ENCODE measurements around the gene RIPOR3.
"Not testable (repeated sequence)": the region's sequence is repeated elsewhere in the genome, so short reads cannot be mapped to it uniquely, and the experiment has no call there.

The RIPOR3 gene

GRCh38 chr20:50659975-50660670 lies 31.2 kb downstream of the RIPOR3 start:
- no peak for DNase-seq (ENCODE audit: extremely low read depth in 1 of 2, low read depth in 1 of 2)

- no peak for DNase-seq (ENCODE audit: extremely low read depth in 1 of 2, low read depth in 1 of 2)
These were observed 32.5 kb downstream of the RIPOR3 start for GRCh38 chr20:50658804-50659380.

GRCh38 chr20:50655311-50655880 lies 35.9 kb downstream of the RIPOR3 start:
- DNase-seq (ENCODE audit: extremely low read depth in 1 of 2, low read depth in 1 of 2), result no peak

GRCh38 chr20:50654904-50655303 lies 36.4 kb downstream of the RIPOR3 start:
- no peak for DNase-seq (ENCODE audit: extremely low read depth in 1 of 2, low read depth in 1 of 2)

- no peak for DNase-seq (ENCODE audit: extremely low read depth in 1 of 2, low read depth in 1 of 2)
These were observed 38.5 kb downstream of the RIPOR3 start for GRCh38 chr20:50652702-50653294.

- no peak for DNase-seq (ENCODE audit: extremely low read depth in 1 of 2, low read depth in 1 of 2)
These were observed 39.7 kb downstream of the RIPOR3 start for GRCh38 chr20:50651676-50652075.

- DNase-seq (ENCODE audit: extremely low read depth in 1 of 2, low read depth in 1 of 2), result no peak
These were observed 41.8 kb downstream of the RIPOR3 start for GRCh38 chr20:50649590-50649989.

GRCh38 chr20:50648651-50649050 lies 42.7 kb downstream of the RIPOR3 start:
- DNase-seq (ENCODE audit: extremely low read depth in 1 of 2, low read depth in 1 of 2), result no peak

- no peak for DNase-seq (ENCODE audit: extremely low read depth in 1 of 2, low read depth in 1 of 2)
These were observed 44.8 kb downstream of the RIPOR3 start for GRCh38 chr20:50646483-50646996.

- DNase-seq (ENCODE audit: extremely low read depth in 1 of 2, low read depth in 1 of 2), result no peak
These were observed 45.9 kb downstream of the RIPOR3 start for GRCh38 chr20:50645253-50646068.

- no peak for DNase-seq (ENCODE audit: extremely low read depth in 1 of 2, low read depth in 1 of 2)
These were observed 49.0 kb downstream of the RIPOR3 start for GRCh38 chr20:50642288-50642803.

GRCh38 chr20:50641625-50642287 lies 49.6 kb downstream of the RIPOR3 start:
- not testable (repeated sequence) for DNase-seq (ENCODE audit: extremely low read depth in 1 of 2, low read depth in 1 of 2)

- not testable (repeated sequence) for DNase-seq (ENCODE audit: extremely low read depth in 1 of 2, low read depth in 1 of 2)
These were observed 51.2 kb downstream of the RIPOR3 start for GRCh38 chr20:50639971-50640711.

- not testable (repeated sequence) for DNase-seq (ENCODE audit: extremely low read depth in 1 of 2, low read depth in 1 of 2)
These were observed 53.1 kb downstream of the RIPOR3 start for GRCh38 chr20:50638015-50638847.

- no peak for DNase-seq (ENCODE audit: extremely low read depth in 1 of 2, low read depth in 1 of 2)
These were observed 54.5 kb downstream of the RIPOR3 start for GRCh38 chr20:50636601-50637540.

- peak in 1 of 2 donors; percentile 13 for DNase-seq (ENCODE audit: extremely low read depth in 1 of 2, low read depth in 1 of 2)
These were observed 55.4 kb downstream of the RIPOR3 start for GRCh38 chr20:50635676-50636600.

All from activated CD8-positive, alpha-beta memory T cell treated with anti-CD3 and anti-CD28 coated beads for 1 hour (primary cell).